ENCODE measurements around the gene FPGT. TPM values are rescaled to one million over a fixed set of nuclear protein-coding genes. Genes with fewer than 3 reads are reported as not detected.

The FPGT gene
- polyA plus RNA-seq, 1 donor from 2014 or later = 6.4 TPM

- no peaks in the 10 kb centered on the region for H3F3A ChIP-seq (ENCODE audit: insufficient read depth, low read length, poor library complexity, severe bottlenecking)
- H3K9me3 ChIP-seq (ENCODE audit: low read length) = no peaks in the 10 kb centered on the region
- TF ChIP-seq EZH2 (IDR thresholded peaks at IDR 0.05; ENCODE audit: borderline replicate concordance, insufficient read depth, low read length, poor library complexity, severe bottlenecking) (no peak), REST (IDR thresholded peaks at IDR 0.05; ENCODE audit: borderline replicate concordance) (no peak), RAD21 (conservative IDR thresholded peaks at IDR 0.05) (no peak), SMC3 (conservative IDR thresholded peaks at IDR 0.05; ENCODE audit: poor library complexity) (no peak), TAF1 (IDR thresholded peaks at IDR 0.05; ENCODE audit: low read depth) (no peak), MXI1 (conservative IDR thresholded peaks at IDR 0.05; ENCODE audit: poor library complexity, severe bottlenecking) (no peak), POLR2AphosphoS5 (IDR thresholded peaks at IDR 0.05) (no peak), EP300 (conservative IDR thresholded peaks at IDR 0.05; ENCODE audit: poor library complexity, severe bottlenecking) (no peak), CTCF (IDR thresholded peaks at IDR 0.05; ENCODE audit: poor library complexity, severe bottlenecking) (no peak)
- H2AFZ ChIP-seq (ENCODE audit: low read depth, low read length) = no peak overlapping the region
- no peak overlapping the region for H3K4me2 ChIP-seq (ENCODE audit: low read length)
- H3K79me2 ChIP-seq (replicated peaks; ENCODE audit: insufficient read depth, low read length) = no peaks in the 10 kb centered on the region
- no peak overlapping the region for H3K4me3 ChIP-seq (ENCODE audit: low read length)
- H3K27me3 ChIP-seq (ENCODE audit: insufficient read depth, low read depth, low read length) = no peaks in the 10 kb centered on the region
- no peak overlapping the region for H3K27ac ChIP-seq (ENCODE audit: low read length)
- no peak overlapping the region for H3K9ac ChIP-seq (ENCODE audit: low read length)
- H4K20me1 ChIP-seq (ENCODE audit: insufficient read depth) = no peaks in the 10 kb centered on the region
- H3K9me2 ChIP-seq (ENCODE audit: insufficient read depth, low read length) = no peaks in the 10 kb centered on the region
- no peaks in the 10 kb centered on the region for H3K36me3 ChIP-seq (ENCODE audit: insufficient read depth, low read length)
Observed at GRCh38 chr1:74195339-74195738, 2.7 kb upstream of the FPGT start.

- Histone ChIP-seq H3K79me2 (replicated peaks; ENCODE audit: insufficient read depth, low read length) (no peaks in the 10 kb centered on the region), H3K36me3 (ENCODE audit: insufficient read depth, low read length) (no peaks in the 10 kb centered on the region), H3K4me3 (ENCODE audit: low read length) (peak overlapping the region; percentile 67), H3K9me2 (ENCODE audit: insufficient read depth, low read length) (no peaks in the 10 kb centered on the region), H3K27me3 (ENCODE audit: insufficient read depth, low read depth, low read length) (no peaks in the 10 kb centered on the region), H4K20me1 (ENCODE audit: insufficient read depth) (no peaks in the 10 kb centered on the region), H3K4me2 (ENCODE audit: low read length) (no peak overlapping the region), H3K27ac (ENCODE audit: low read length) (no peak overlapping the region), H3F3A (ENCODE audit: insufficient read depth, low read length, poor library complexity, severe bottlenecking) (no peaks in the 10 kb centered on the region), H3K9ac (ENCODE audit: low read length) (no peak overlapping the region), H3K9me3 (ENCODE audit: low read length) (no peaks in the 10 kb centered on the region), H2AFZ (ENCODE audit: low read depth, low read length) (no peak overlapping the region)
- no peak for TF ChIP-seq EZH2 (IDR thresholded peaks at IDR 0.05; ENCODE audit: borderline replicate concordance, insufficient read depth, low read length, poor library complexity, severe bottlenecking)
- TF ChIP-seq MXI1 (conservative IDR thresholded peaks at IDR 0.05; ENCODE audit: poor library complexity, severe bottlenecking) = no peak
- no peak for TF ChIP-seq SMC3 (conservative IDR thresholded peaks at IDR 0.05; ENCODE audit: poor library complexity)
- TF ChIP-seq CTCF (IDR thresholded peaks at IDR 0.05; ENCODE audit: poor library complexity, severe bottlenecking) = no peak
- TF ChIP-seq EP300 (conservative IDR thresholded peaks at IDR 0.05; ENCODE audit: poor library complexity, severe bottlenecking) = no peak
Observed at GRCh38 chr1:74197255-74197654, 787 bp upstream of the FPGT start.
